K562 (cell line): ENCODE measurements around the gene UTP25. TPM values are rescaled to one million over a fixed set of nuclear protein-coding genes. Genes with fewer than 3 reads are reported as not detected.

Experiments
- ATAC-seq: fragments of 200-7000 bp; cut with Tn5 transposase; 3 replicates; pipeline ENCODE4 v1.9.1; 2020; ENCODE audit warnings: moderate library complexity
- BruUV-seq: library from RNA; stranded (reverse); fragments of 400-500 nt; replicated peaks from 2 replicates; lab custom pipeline; 2021; lab: Mats Ljungman, UMichigan
- CTCF ChIA-PET: fragments of 300-600 bp; formaldehyde crosslinking; extraction: SDS; loops from one replicate; lab custom pipeline; 2021; ENCODE audit warnings: low intra/inter-chr PET ratio; lab: Yijun Ruan, JAX
- POLR2A ChIA-PET: fragments of 300-600, 350-650 bp; sonication (Branson Sonifier 250); formaldehyde crosslinking; extraction: SDS; loops from one replicate; lab custom pipeline; 2021; ENCODE audit warnings: antibody characterized with exemption, inconsistent platforms; lab: Yijun Ruan, JAX
- DNase-seq, 4 experiments: peaks; one replicate each; pipeline versions ENCODE4 v3.0.0 to v3.0.0-alpha.2; 2011 to 2018; ENCODE audit warnings: low spot score in 3 of 4, mixed read lengths in 3 of 4; ENCODE audit errors: extremely low read depth in 1 of 4
- FAIRE-seq: peaks from 2 replicates; lab custom pipeline; 2011; peaks lifted over from hg19 to GRCh38; lab: Jason Lieb, UNC
- H2AFZ ChIP-seq: 2 replicates; pipeline ENCODE4 v1.6.0; 2011; ENCODE audit warnings: low read depth, low read length, control low read depth, inconsistent platforms
- H3K27ac ChIP-seq: fragments of 200-600 bp; 3 replicates; pipeline ENCODE4 v1.8.0; 2011; ENCODE audit warnings: low read depth, mild to moderate bottlenecking, control low read depth, inconsistent platforms, low read length, moderate library complexity, mixed read lengths; ENCODE audit errors: extremely low read depth
- H3K27me3 ChIP-seq, 2 experiments: fragments of 300-600 bp in 1 of 2; 2 replicates in 1 of 2; 3 replicates in 1 of 2; pipeline versions ENCODE4 v1.6.0 to v1.8.0; 2011; ENCODE audit warnings: inconsistent platforms in 2 of 2, low read length in 2 of 2, mild to moderate bottlenecking in 1 of 2, mixed read lengths in 1 of 2, moderate library complexity in 1 of 2; ENCODE audit not compliant: control insufficient read depth in 2 of 2, insufficient read depth in 2 of 2
- H3K36me3 ChIP-seq: fragments of 300-600 bp; 3 replicates; pipeline ENCODE4 v1.8.0; 2011; ENCODE audit warnings: mild to moderate bottlenecking, low read length, inconsistent platforms; ENCODE audit not compliant: control insufficient read depth, insufficient read depth
- H3K4me1 ChIP-seq, 2 experiments: fragments of 200-600 bp in 1 of 2; replicated peaks in 1 of 2; 2 replicates in 1 of 2; 3 replicates in 1 of 2; pipeline versions ENCODE4 v1.5.1 to v1.8.0; 2011; ENCODE audit warnings: inconsistent platforms in 2 of 2, low read length in 2 of 2, mild to moderate bottlenecking in 1 of 2, mixed read lengths in 1 of 2, moderate library complexity in 1 of 2; ENCODE audit not compliant: control insufficient read depth in 2 of 2, insufficient read depth in 2 of 2
- H3K4me2 ChIP-seq: 2 replicates; pipeline ENCODE4 v1.6.1; 2011; ENCODE audit warnings: low read length, control low read depth, inconsistent platforms, mixed read lengths; ENCODE audit not compliant: insufficient read depth
- H3K4me3 ChIP-seq: fragments of 200-600 bp; sonication (generic), shearing (Covaris generic); 2 replicates; pipeline ENCODE4 v1.5.1; 2016; ENCODE audit warnings: control low read depth, inconsistent platforms
- H3K79me2 ChIP-seq: fragments of 200-600 bp; 3 replicates; pipeline ENCODE4 v1.8.0; 2011; ENCODE audit warnings: low read length, inconsistent platforms; ENCODE audit not compliant: control insufficient read depth, insufficient read depth
- H3K9ac ChIP-seq, 2 experiments: 2 replicates each; pipeline versions ENCODE4 v1.6.0 to v1.6.1; 2011; ENCODE audit warnings: low read depth in 2 of 2, low read length in 2 of 2, control low read depth in 1 of 2, inconsistent platforms in 1 of 2, mild to moderate bottlenecking in 1 of 2, mixed read lengths in 1 of 2; ENCODE audit not compliant: insufficient read depth in 1 of 2
- H3K9me1 ChIP-seq: one replicate; pipeline ENCODE4 v1.6.0; 2011; ENCODE audit warnings: inconsistent platforms, mild to moderate bottlenecking, low read length, moderate library complexity; ENCODE audit not compliant: control insufficient read depth, insufficient read depth
- H3K9me3 ChIP-seq: replicated peaks from 2 replicates; pipeline ENCODE4 v1.5.1; 2011; ENCODE audit warnings: low read depth, low read length, inconsistent platforms; ENCODE audit not compliant: control insufficient read depth, insufficient read depth
- H4K20me1 ChIP-seq: replicated peaks from 2 replicates; pipeline ENCODE4 v1.6.1; 2011; ENCODE audit warnings: low read length, inconsistent platforms, mixed read lengths; ENCODE audit not compliant: control insufficient read depth, insufficient read depth
- CBX2 ChIP-seq: fragments of 200-600 bp; sonication (generic); IDR thresholded peaks from one replicate; pipeline ENCODE4 v1.6.1; 2012; ENCODE audit warnings: mild to moderate bottlenecking, low read length, inconsistent platforms; ENCODE audit not compliant: insufficient read depth, poor library complexity, severe bottlenecking
- CHD2 ChIP-seq: IDR thresholded peaks from 2 replicates; pipeline ENCODE4 v1.6.1; 2011; ENCODE audit warnings: low read depth, low read length
- HDAC8 ChIP-seq: fragments of 450-650 bp; IDR thresholded peaks from 2 replicates; pipeline ENCODE4 v1.6.1; 2016; ENCODE audit warnings: mild to moderate bottlenecking, missing genetic modification characterization, moderate library complexity, missing compliant biosample characterization
- MAFG ChIP-seq: fragments of 450-650 bp; conservative IDR thresholded peaks from 2 replicates; pipeline ENCODE4 v1.6.1; 2016; ENCODE audit warnings: missing genetic modification characterization, missing compliant biosample characterization
- MCM2 ChIP-seq: fragments of 450-650 bp; IDR thresholded peaks from 2 replicates; pipeline ENCODE4 v1.6.1; 2017; ENCODE audit warnings: low read depth, mild to moderate bottlenecking
- NFIX ChIP-seq: fragments of 250-450 bp; sonication (Bioruptor Pico); IDR thresholded peaks from 2 replicates; pipeline ENCODE4 v1.4.0; 2020; ENCODE audit warnings: low read depth, mild to moderate bottlenecking, moderate library complexity
- OTX1 ChIP-seq: fragments of 450-650 bp; formaldehyde crosslinking; IDR thresholded peaks from 2 replicates; pipeline ENCODE4 v1.4.0; 2022; ENCODE audit warnings: mild to moderate bottlenecking
- PCBP2 ChIP-seq: fragments of 200-400 bp; formaldehyde crosslinking; IDR thresholded peaks from 2 replicates; pipeline ENCODE4 v1.6.1; 2018; ENCODE audit warnings: low read length, low read depth, mild to moderate bottlenecking, moderate library complexity; ENCODE audit not compliant: poor library complexity, severe bottlenecking
- POLR2G ChIP-seq: fragments of 200-400 bp; formaldehyde crosslinking; IDR thresholded peaks from 2 replicates; pipeline ENCODE4 v1.6.1; 2017; ENCODE audit warnings: low read depth, mild to moderate bottlenecking, antibody characterized with exemption, low read length, moderate library complexity
- SMARCA5 ChIP-seq: fragments of 450-650 bp; IDR thresholded peaks from 2 replicates; pipeline ENCODE4 v1.6.1; 2016
- SNIP1 ChIP-seq: fragments of 450-650 bp; IDR thresholded peaks from 2 replicates; pipeline ENCODE4 v1.7.1; 2017; ENCODE audit warnings: low read depth, mild to moderate bottlenecking
- SP2 ChIP-seq: IDR thresholded peaks from 2 replicates; pipeline ENCODE4 v1.6.1; 2011; ENCODE audit warnings: mild to moderate bottlenecking, low read depth, low read length, moderate library complexity; ENCODE audit not compliant: poor library complexity, severe bottlenecking; ENCODE audit errors: extremely low read depth
- ZNF696 ChIP-seq: fragments of 250-450 bp; sonication (Bioruptor Pico); conservative IDR thresholded peaks from 2 replicates; pipeline ENCODE4 v1.4.0; 2020; ENCODE audit warnings: mild to moderate bottlenecking, moderate library complexity
- WGBS: fragments of 100-300 bp; shearing (Covaris generic); methylation state at CpG from one replicate; pipeline ENCODE4 v1.1.6; 2016; ENCODE audit warnings: low coverage, mixed read lengths; ENCODE audit not compliant: insufficient coverage; ENCODE audit errors: missing lambda C conversion rate; 5-methylcytosine and 5-hydroxymethylcytosine counted together
- in situ Hi-C: fragments of 300-500 bp; cut with MboI; formaldehyde crosslinking; loops from 4 replicates; pipeline ENCODE4 v1.15.0; 2018; ENCODE audit warnings: inconsistent platforms, mixed read lengths
- intact Hi-C: fragments of 100-400 bp; cut with micrococcal nuclease; formaldehyde crosslinking; loops from 2 replicates; pipeline ENCODE4 v1.14.2; 2022
- polyA plus RNA-seq, 8 experiments: library from polyadenylated mRNA; depleted of rRNA in 4 of 8; stranded (reverse) in 5 of 8; unstranded in 3 of 8; fragments of >200 nt; fragmentation: Nextera tagmentation in 2 of 8; fragmentation: Illumina TruSeq in 1 of 8; extraction: Ambion mirVana in 2 of 8; extraction: Trizol in 1 of 8; gene quantifications; 2 replicates each; pipeline versions ENCODE4 v1.2.1 to v1.2.3, GENCODE V29; 2011 to 2014; ENCODE audit warnings: inconsistent platforms in 1 of 8, missing spikeins in 1 of 8
- total RNA-seq, 7 experiments: library from RNA; depleted of rRNA in 6 of 7; stranded (reverse); fragments of >200 nt in 6 of 7; fragmentation: Illumina TruSeq in 2 of 7; extraction: Trizol in 2 of 7; gene quantifications; 2 replicates each; pipeline versions ENCODE4 v1.2.1 to v1.2.3, GENCODE V29; 2011 to 2021; ENCODE audit warnings: low replicate concordance in 1 of 7
- TF ChIP-seq, protein P1 (sequence below): sonication (generic); formaldehyde crosslinking; IDR thresholded peaks from 2 replicates; pipeline ENCODE4 v1.8.0; 2022; ENCODE audit warnings: mild to moderate bottlenecking, missing genetic modification reagents
- TF ChIP-seq, protein P2 (sequence below): fragments of 250-450 bp; sonication (Bioruptor Pico); IDR thresholded peaks from 2 replicates; pipeline ENCODE4 v1.8.0; 2022; ENCODE audit warnings: moderate library complexity, mild to moderate bottlenecking, inconsistent platforms
- TF ChIP-seq, protein P3 (sequence below): fragments of 250-450 bp; sonication (Bioruptor Pico); IDR thresholded peaks from 2 replicates; pipeline ENCODE4 v1.5.0; 2020; ENCODE audit warnings: mild to moderate bottlenecking, borderline replicate concordance

UTP25 gene
- total and polyA plus RNA-seq, 9 of the 15 experiments (the other 6 are each of a cell fraction or from before 2014, with no cell fraction given): 5.7 to 17.6 (median 12.0) TPM

DNA sequence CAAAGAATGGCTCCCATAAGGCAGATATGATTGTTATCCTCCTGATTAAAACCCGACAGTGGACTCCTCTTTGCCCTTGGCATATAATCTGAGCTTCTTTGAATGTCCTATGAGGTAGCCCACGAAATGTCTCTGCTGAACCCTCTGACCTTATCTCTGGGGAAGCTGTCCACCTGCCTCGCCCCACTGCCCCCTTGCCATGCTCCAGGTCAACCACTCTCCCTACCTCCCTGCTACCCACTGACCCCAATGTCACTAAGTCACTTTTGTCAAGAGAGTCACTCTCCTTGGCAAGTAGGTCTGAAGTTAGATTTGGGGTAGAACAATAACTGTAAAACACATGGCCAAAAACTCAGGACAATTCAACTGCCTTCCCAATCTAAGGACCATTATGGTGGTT, 54.5 kb downstream of the UTP25 start:
- ChIA-PET CTCF (no interaction called here), POLR2A (no interaction called here)
- H3K36me3 ChIP-seq: no peaks in the 10 kb centered on the region
- in situ Hi-C loops: no loop called here
- H3K27me3 ChIP-seq: peaks cover 13 to 23% of the 10 kb centered on the region in 2 experiments; a peak in 4 of 5 replicates
- H3K9me3 ChIP-seq: no peaks in the 10 kb centered on the region
- WGBS: 0% methylated on average over 3 of the region's 3 CpGs
- DNase-seq: no peak
- no peak overlapping the region for H3K27ac ChIP-seq
- ATAC-seq: no peak
- no TSS peak for BruUV-seq
- no peaks in the 10 kb centered on the region for H3K4me1 ChIP-seq
- no peak overlapping the region for H3K4me3 ChIP-seq
- no peak overlapping the region for H3K9ac ChIP-seq
- no peaks in the 10 kb centered on the region for H4K20me1 ChIP-seq
- no peak overlapping the region for H2AFZ ChIP-seq
- FAIRE-seq: no peak
- H3K9me1 ChIP-seq: no peaks in the 10 kb centered on the region
- H3K4me2 ChIP-seq: no peak overlapping the region
- TF ChIP-seq ZNF696 (CRISPR knock-in tag) (no peak), PCBP2 (no peak), SMARCA5 (no peak), CBX2 (no peak), MAFG (tag) (no peak), HDAC8 (tag) (no peak), SNIP1 (no peak), OTX1 (CRISPR knock-in tag) (no peak), SP2 (no peak), NFIX (no peak), MCM2 (no peak), POLR2G (no peak), CHD2 (no peak)
- TF ChIP-seq, protein P1, sequence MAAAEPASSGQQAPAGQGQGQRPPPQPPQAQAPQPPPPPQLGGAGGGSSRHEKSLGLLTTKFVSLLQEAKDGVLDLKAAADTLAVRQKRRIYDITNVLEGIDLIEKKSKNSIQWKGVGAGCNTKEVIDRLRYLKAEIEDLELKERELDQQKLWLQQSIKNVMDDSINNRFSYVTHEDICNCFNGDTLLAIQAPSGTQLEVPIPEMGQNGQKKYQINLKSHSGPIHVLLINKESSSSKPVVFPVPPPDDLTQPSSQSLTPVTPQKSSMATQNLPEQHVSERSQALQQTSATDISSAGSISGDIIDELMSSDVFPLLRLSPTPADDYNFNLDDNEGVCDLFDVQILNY: no peak
- TF ChIP-seq, protein P2, sequence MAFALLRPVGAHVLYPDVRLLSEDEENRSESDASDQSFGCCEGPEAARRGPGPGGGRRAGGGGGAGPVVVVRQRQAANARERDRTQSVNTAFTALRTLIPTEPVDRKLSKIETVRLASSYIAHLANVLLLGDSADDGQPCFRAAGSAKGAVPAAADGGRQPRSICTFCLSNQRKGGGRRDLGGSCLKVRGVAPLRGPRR (CRISPR knock-in tag): no peak
- TF ChIP-seq, protein P3, sequence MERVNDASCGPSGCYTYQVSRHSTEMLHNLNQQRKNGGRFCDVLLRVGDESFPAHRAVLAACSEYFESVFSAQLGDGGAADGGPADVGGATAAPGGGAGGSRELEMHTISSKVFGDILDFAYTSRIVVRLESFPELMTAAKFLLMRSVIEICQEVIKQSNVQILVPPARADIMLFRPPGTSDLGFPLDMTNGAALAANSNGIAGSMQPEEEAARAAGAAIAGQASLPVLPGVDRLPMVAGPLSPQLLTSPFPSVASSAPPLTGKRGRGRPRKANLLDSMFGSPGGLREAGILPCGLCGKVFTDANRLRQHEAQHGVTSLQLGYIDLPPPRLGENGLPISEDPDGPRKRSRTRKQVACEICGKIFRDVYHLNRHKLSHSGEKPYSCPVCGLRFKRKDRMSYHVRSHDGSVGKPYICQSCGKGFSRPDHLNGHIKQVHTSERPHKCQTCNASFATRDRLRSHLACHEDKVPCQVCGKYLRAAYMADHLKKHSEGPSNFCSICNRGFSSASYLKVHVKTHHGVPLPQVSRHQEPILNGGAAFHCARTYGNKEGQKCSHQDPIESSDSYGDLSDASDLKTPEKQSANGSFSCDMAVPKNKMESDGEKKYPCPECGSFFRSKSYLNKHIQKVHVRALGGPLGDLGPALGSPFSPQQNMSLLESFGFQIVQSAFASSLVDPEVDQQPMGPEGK (CRISPR knock-in tag): no peak
- no peaks in the 10 kb centered on the region for H3K79me2 ChIP-seq
- intact Hi-C loops: no loop called here
